ENCODE results near the gene ADGB.

DNA sequence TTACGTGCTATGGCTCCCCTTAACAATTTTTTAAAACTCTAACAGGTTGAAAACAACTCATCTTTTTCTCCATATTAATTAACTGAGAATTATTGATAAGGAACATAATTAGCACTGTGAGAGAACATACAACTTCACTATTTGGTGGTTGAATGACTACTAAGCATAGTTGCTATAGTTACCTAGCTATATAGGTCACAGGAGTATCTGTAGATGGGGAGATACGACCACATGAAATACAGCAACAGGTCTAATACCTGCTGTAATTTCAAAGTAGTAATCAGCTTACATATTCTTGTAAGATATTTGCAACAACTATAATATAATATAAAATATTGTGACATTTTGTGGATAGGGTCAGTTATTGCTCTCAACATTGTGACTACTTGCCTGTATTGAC is 102.9 kb downstream of the ADGB start:
- TF ChIP-seq, protein P1, sequence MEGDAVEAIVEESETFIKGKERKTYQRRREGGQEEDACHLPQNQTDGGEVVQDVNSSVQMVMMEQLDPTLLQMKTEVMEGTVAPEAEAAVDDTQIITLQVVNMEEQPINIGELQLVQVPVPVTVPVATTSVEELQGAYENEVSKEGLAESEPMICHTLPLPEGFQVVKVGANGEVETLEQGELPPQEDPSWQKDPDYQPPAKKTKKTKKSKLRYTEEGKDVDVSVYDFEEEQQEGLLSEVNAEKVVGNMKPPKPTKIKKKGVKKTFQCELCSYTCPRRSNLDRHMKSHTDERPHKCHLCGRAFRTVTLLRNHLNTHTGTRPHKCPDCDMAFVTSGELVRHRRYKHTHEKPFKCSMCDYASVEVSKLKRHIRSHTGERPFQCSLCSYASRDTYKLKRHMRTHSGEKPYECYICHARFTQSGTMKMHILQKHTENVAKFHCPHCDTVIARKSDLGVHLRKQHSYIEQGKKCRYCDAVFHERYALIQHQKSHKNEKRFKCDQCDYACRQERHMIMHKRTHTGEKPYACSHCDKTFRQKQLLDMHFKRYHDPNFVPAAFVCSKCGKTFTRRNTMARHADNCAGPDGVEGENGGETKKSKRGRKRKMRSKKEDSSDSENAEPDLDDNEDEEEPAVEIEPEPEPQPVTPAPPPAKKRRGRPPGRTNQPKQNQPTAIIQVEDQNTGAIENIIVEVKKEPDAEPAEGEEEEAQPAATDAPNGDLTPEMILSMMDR (IDR thresholded peaks at IDR 0.05; ENCODE audit: insufficient read depth, low read length, poor library complexity, severe bottlenecking), result no peak
- TF ChIP-seq EZH2phosphoT487 (conservative IDR thresholded peaks at IDR 0.05; ENCODE audit: low read length), result no peak
